Transverse colon (tissue), 4 donors: Measurements from ENCODE around the gene SLC6A8.

ENCODE experiments used
- POLR2A ChIP-seq: fragments of 450-650 bp; IDR thresholded peaks from one replicate; pipeline ENCODE4 v1.6.1; 2016; ENCODE audit warnings: antibody characterized with exemption, mild to moderate bottlenecking, moderate library complexity
- POLR2AphosphoS5 ChIP-seq, 3 donors: sonication (generic); formaldehyde crosslinking; IDR thresholded peaks; one replicate each; pipeline ENCODE4 v1.6.1; 2016; ENCODE audit warnings: antibody characterized with exemption in 3 of 3
- TF ChIP-seq, protein P1 (sequence below), 5 experiments: fragments of 200-600 bp in 3 of 5; fragments of 450-650 bp in 2 of 5; sonication (generic) in 3 of 5; IDR thresholded peaks; 1 replicate in 2 of 5; 2 replicates in 3 of 5; pipeline ENCODE4 v1.5.1; 2016 to 2017; ENCODE audit warnings: antibody characterized with exemption in 5 of 5, inconsistent platforms in 3 of 5, mild to moderate bottlenecking in 2 of 5, moderate library complexity in 1 of 5

DNA sequence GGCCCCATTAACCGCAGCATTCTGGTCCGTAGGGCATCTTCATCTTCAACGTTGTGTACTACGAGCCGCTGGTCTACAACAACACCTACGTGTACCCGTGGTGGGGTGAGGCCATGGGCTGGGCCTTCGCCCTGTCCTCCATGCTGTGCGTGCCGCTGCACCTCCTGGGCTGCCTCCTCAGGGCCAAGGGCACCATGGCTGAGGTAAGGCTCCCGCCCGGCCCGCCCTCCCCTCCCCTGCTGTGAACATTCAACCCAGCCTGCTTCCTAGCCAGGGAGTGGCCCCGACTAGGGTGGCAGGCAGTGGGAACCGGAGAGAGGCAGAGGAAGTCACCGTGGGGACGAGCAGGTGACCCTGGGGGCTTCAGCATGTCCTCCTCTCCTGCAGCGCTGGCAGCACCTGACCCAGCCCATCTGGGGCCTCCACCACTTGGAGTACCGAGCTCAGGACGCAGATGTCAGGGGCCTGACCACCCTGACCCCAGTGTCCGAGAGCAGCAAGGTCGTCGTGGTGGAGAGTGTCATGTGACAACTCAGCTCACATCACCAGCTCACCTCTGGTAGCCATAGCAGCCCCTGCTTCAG is 7.1 kb downstream of the SLC6A8 start:
- TF ChIP-seq, protein P1, sequence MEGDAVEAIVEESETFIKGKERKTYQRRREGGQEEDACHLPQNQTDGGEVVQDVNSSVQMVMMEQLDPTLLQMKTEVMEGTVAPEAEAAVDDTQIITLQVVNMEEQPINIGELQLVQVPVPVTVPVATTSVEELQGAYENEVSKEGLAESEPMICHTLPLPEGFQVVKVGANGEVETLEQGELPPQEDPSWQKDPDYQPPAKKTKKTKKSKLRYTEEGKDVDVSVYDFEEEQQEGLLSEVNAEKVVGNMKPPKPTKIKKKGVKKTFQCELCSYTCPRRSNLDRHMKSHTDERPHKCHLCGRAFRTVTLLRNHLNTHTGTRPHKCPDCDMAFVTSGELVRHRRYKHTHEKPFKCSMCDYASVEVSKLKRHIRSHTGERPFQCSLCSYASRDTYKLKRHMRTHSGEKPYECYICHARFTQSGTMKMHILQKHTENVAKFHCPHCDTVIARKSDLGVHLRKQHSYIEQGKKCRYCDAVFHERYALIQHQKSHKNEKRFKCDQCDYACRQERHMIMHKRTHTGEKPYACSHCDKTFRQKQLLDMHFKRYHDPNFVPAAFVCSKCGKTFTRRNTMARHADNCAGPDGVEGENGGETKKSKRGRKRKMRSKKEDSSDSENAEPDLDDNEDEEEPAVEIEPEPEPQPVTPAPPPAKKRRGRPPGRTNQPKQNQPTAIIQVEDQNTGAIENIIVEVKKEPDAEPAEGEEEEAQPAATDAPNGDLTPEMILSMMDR (IDR thresholded peaks at IDR 0.05): no peak
- TF ChIP-seq POLR2A: no peak
- TF ChIP-seq POLR2AphosphoS5 (IDR thresholded peaks at IDR 0.05): no peak
